HepG2 (cell line): ENCODE data around the gene CEP20.
"Not testable (repeated sequence)": the region's sequence is repeated elsewhere in the genome, so short reads cannot be mapped to it uniquely, and the experiment has no call there.

Experiments
- CTCF ChIP-seq: sonication (generic); formaldehyde crosslinking; IDR thresholded peaks from 2 replicates; pipeline ENCODE4 v1.5.0; 2020; ENCODE audit warnings: mild to moderate bottlenecking, missing genetic modification reagents, moderate library complexity
- MAX ChIP-seq: IDR thresholded peaks from 2 replicates; pipeline ENCODE4 v1.6.1; 2012; ENCODE audit warnings: inconsistent platforms
- NFAT5 ChIP-seq: sonication (generic); formaldehyde crosslinking; IDR thresholded peaks from 2 replicates; pipeline ENCODE4 v1.4.0; 2020; ENCODE audit warnings: missing genetic modification reagents
- NFRKB ChIP-seq: fragments of 450-650 bp; IDR thresholded peaks from 2 replicates; pipeline ENCODE4 v1.6.1; 2017
- PAXIP1 ChIP-seq: sonication (generic); formaldehyde crosslinking; conservative IDR thresholded peaks from 2 replicates; pipeline ENCODE4 v1.4.0; 2020; ENCODE audit warnings: mild to moderate bottlenecking, missing genetic modification reagents, moderate library complexity
- SMARCE1 ChIP-seq: fragments of 450-650 bp; IDR thresholded peaks from 2 replicates; pipeline ENCODE4 v1.6.1; 2017; ENCODE audit warnings: borderline replicate concordance
- ZBTB33 ChIP-seq: sonication (generic); formaldehyde crosslinking; IDR thresholded peaks from 2 replicates; pipeline ENCODE4 v1.4.0; 2020; ENCODE audit warnings: missing genetic modification reagents
- ZNF501 ChIP-seq: sonication (generic); formaldehyde crosslinking; IDR thresholded peaks from 2 replicates; pipeline ENCODE4 v1.5.1; 2020; ENCODE audit warnings: mild to moderate bottlenecking, moderate library complexity, missing genetic modification reagents
- ZNF569 ChIP-seq: sonication (generic); formaldehyde crosslinking; IDR thresholded peaks from 2 replicates; pipeline ENCODE4 v1.5.0; 2020; ENCODE audit warnings: mild to moderate bottlenecking, missing genetic modification reagents, moderate library complexity, borderline replicate concordance
- ZNF749 ChIP-seq: sonication (generic); formaldehyde crosslinking; IDR thresholded peaks from 2 replicates; pipeline ENCODE4 v1.8.0; 2022; ENCODE audit warnings: mild to moderate bottlenecking, missing genetic modification reagents, moderate library complexity, borderline replicate concordance

GRCh38 chr16:15839204-15839603 lies 49.2 kb downstream of the CEP20 start:
- not testable (repeated sequence) for TF ChIP-seq NFAT5 (CRISPR knock-in tag); ZNF501 (CRISPR knock-in tag); PAXIP1 (CRISPR knock-in tag); CTCF (CRISPR knock-in tag); SMARCE1; ZNF749; NFRKB; ZNF569 (CRISPR knock-in tag); ZBTB33 (CRISPR knock-in tag); MAX
